Mesothelial cell of epicardium (in vitro differentiated cells): Measurements from ENCODE around the gene KRT9. TPM values are rescaled to one million over a fixed set of nuclear protein-coding genes. Genes with fewer than 3 reads are reported as not detected.

Experiments
- DNase-seq, 2 experiments: peaks; one replicate each; pipeline ENCODE4 v3.0.0; 2021; ENCODE audit warnings: low spot score in 2 of 2; ENCODE audit not compliant: unreplicated experiment in 2 of 2
- H3K27ac Mint-ChIP-seq: 2 replicates; pipeline ENCODE4 v1.8.0; 2021; ENCODE audit warnings: mixed read lengths
- H3K27me3 Mint-ChIP-seq: 2 replicates; pipeline ENCODE4 v1.8.0; 2021; ENCODE audit warnings: low read depth, mixed read lengths
- H3K36me3 Mint-ChIP-seq: 2 replicates; pipeline ENCODE4 v1.8.0; 2021; ENCODE audit warnings: mixed read lengths
- H3K4me1 Mint-ChIP-seq: 2 replicates; pipeline ENCODE4 v1.8.0; 2021; ENCODE audit warnings: mixed read lengths
- H3K4me3 Mint-ChIP-seq: 2 replicates; pipeline ENCODE4 v1.8.0; 2021; ENCODE audit warnings: mild to moderate bottlenecking, moderate library complexity, mixed read lengths
- H3K9me3 Mint-ChIP-seq: 2 replicates; pipeline ENCODE4 v1.8.0; 2021; ENCODE audit warnings: mixed read lengths
- CTCF ChIP-seq: fragments of 200-600 bp; sonication (generic); IDR thresholded peaks from one replicate; pipeline ENCODE4 v1.5.0; 2021; ENCODE audit warnings: antibody characterized with exemption; ENCODE audit not compliant: unreplicated experiment
- total RNA-seq: library from RNA; stranded (reverse); gene quantifications from 3 replicates; pipeline ENCODE4 v1.2.1, GENCODE V29; 2021

Gene KRT9
- total RNA-seq, 1 donor from 2014 or later, result not detected

GRCh38 chr17:41555105-41555887, 16.6 kb downstream of the KRT9 start:
- Mint-ChIP-seq H3K4me1 (peaks cover 32% of the 10 kb centered on the region), H3K4me3 (no peak overlapping the region), H3K36me3 (no peaks in the 10 kb centered on the region), H3K27me3 (no peaks in the 10 kb centered on the region), H3K27ac (no peak overlapping the region), H3K9me3 (no peaks in the 10 kb centered on the region)
- no peak for TF ChIP-seq CTCF
- DNase-seq, result no peak

GRCh38 chr17:41553987-41554680, 17.7 kb downstream of the KRT9 start:
- TF ChIP-seq CTCF, result no peak
- Mint-ChIP-seq H3K4me1 (peaks cover 43% of the 10 kb centered on the region), H3K27ac (no peak overlapping the region), H3K9me3 (no peaks in the 10 kb centered on the region), H3K27me3 (no peaks in the 10 kb centered on the region), H3K4me3 (no peak overlapping the region), H3K36me3 (no peaks in the 10 kb centered on the region)
- no peak for DNase-seq

- no peaks in the 10 kb centered on the region for H3K9me3 Mint-ChIP-seq
- H3K4me1 Mint-ChIP-seq, result peaks cover 47% of the 10 kb centered on the region
- no peak overlapping the region for H3K4me3 Mint-ChIP-seq
- H3K36me3 Mint-ChIP-seq, result no peaks in the 10 kb centered on the region
- H3K27ac Mint-ChIP-seq, result no peak overlapping the region
- H3K27me3 Mint-ChIP-seq, result no peaks in the 10 kb centered on the region
- DNase-seq, result no peak
- TF ChIP-seq CTCF, result no peak
Observed at GRCh38 chr17:41553176-41553575, 18.7 kb downstream of the KRT9 start.

GRCh38 chr17:41552455-41552854, 19.4 kb downstream of the KRT9 start:
- no peak for DNase-seq
- Mint-ChIP-seq H3K4me3 (no peak overlapping the region), H3K27ac (no peak overlapping the region), H3K4me1 (peaks cover 51% of the 10 kb centered on the region), H3K9me3 (no peaks in the 10 kb centered on the region), H3K36me3 (no peaks in the 10 kb centered on the region), H3K27me3 (no peaks in the 10 kb centered on the region)
- no peak for TF ChIP-seq CTCF

GRCh38 chr17:41551365-41551764, 20.5 kb downstream of the KRT9 start:
- H3K27me3 Mint-ChIP-seq, result no peaks in the 10 kb centered on the region

More at GRCh38 chr17:41551365-41551764, 20.5 kb downstream of the KRT9 start:
- TF ChIP-seq CTCF, result no peak
- Mint-ChIP-seq H3K36me3 (no peaks in the 10 kb centered on the region), H3K4me1 (peaks cover 58% of the 10 kb centered on the region), H3K9me3 (no peaks in the 10 kb centered on the region), H3K27ac (peak overlapping the region; percentile 25), H3K4me3 (no peak overlapping the region)
- no peak for DNase-seq
